Hepatocyte (in vitro differentiated cells): ENCODE results near the gene NUP153.

Source experiments
- CTCF ChIP-seq: fragments of 200-600 bp; sonication (generic); IDR thresholded peaks from 2 replicates; pipeline ENCODE4 v1.5.1; 2016; ENCODE audit warnings: antibody characterized with exemption, mild to moderate bottlenecking; ENCODE audit not compliant: poor library complexity
- EZH2 ChIP-seq: fragments of 200-600 bp; sonication (generic); IDR thresholded peaks from 2 replicates; pipeline ENCODE4 v1.6.1; 2016; ENCODE audit warnings: antibody characterized with exemption, mild to moderate bottlenecking, borderline replicate concordance

DNA sequence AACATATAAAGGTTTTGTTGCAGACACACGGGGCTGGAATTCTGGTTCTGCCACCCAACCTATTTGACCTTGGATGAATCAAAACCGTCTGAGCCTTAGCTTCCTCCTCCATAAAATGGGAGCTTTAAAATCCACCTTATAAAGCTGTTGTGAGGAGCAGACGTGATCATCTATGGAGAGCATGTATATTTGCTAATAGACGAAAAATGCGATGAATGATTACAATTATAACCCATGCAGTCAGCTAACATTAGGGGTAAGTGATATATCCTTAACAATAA, 586 bp upstream of the NUP153 start:
- TF ChIP-seq CTCF: no peak
- no peak for TF ChIP-seq EZH2
